NCI-H2081 treated with DMSO at 0.1 percent for 48 hours (cell line): ENCODE measurements around the gene FOXL3.

Experiments
- DNase-seq: peaks from one replicate; lab custom pipeline; 2025; lab: John Stamatoyannopoulos, UW

FOXL3 gene

DNA sequence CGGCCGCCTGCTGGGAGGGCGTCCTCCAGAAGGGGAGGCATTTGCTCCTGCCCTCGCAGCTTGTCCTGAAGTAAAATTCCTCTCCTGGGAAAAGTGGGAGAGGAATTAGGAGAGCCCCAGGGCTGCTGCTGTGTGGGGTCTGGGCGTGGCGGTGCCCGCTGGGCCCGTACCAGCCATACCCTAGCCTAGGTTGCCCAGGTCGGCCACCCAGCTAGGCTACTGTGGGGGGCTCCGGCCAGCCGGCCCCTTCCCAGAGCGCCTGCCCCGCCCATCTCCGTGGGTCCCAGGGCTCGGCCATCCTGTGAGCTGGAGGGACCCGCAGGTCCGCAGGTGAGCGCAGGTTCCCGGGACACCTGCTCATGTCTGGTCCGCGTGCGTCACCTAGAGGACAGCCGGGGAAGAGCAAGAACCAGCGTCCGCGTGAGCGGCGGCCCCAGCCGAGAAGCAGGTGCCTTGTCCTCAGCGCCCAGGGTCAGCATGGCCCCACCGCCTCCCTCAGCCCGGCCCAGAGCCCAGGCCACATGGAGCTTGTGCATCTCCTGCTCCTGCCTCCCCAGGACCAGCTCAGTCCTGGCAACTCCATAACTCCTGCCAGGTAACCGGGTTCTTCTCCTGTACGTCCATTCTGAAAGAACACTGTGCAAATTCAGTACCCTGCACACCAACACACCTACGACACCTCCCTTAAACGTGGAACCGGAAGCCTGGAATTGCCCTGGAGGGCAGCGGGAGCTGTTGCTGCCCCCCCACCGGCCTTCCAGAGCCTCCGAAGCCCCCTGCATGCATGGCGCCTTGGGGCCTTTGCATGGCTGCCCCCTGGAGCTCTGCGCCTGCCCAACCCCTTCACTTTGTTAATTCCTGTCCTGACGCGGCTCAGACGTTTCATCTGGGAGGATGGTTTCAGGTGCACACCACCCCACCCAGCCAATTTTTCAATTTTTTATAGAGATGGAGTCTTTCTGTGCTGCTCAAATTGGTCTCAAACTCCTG is 22.8 kb upstream of the FOXL3 start:
- DNase-seq, result no peak

DNA sequence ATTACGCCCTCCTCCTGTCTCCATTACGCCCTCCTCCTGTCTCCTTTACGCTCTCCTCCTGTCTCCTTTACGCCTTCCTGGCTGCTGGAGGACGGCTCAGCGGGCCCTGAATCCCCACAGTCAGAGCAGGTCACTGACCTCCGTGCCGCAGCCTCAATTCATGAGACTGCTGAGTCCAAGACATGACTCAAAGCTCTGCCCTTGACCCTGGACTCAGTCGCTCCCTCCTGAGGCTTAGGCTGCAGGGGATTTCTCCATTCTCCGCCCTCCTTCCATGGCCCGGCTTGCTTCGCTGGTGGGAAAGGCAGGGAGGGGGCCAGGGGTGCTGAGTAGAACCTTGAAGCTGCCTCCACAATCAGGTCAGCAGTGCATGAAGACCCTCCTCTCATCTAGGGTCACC is 21.0 kb upstream of the FOXL3 start:
- DNase-seq, result no peak

DNA sequence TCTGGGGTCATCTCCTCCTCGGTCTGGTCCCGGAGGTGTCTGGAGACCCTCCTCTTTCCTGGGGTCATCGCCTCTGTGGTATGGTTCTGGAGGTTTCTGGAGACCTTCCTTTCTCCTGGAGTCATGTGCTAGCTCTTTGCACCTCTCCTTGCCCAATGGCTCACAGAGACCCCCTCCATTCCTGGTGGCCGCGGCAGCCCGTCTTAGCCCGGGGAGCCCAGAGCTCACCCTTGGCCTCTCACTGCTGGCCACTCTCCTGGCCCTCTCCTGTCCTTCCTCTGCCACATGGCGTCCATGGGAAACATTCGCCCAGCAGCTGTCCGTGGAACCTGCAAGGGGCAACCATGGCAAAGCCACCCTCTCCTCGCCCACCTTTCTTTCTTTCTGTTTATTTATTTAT is 20.2 kb upstream of the FOXL3 start:
- no peak for DNase-seq

DNA sequence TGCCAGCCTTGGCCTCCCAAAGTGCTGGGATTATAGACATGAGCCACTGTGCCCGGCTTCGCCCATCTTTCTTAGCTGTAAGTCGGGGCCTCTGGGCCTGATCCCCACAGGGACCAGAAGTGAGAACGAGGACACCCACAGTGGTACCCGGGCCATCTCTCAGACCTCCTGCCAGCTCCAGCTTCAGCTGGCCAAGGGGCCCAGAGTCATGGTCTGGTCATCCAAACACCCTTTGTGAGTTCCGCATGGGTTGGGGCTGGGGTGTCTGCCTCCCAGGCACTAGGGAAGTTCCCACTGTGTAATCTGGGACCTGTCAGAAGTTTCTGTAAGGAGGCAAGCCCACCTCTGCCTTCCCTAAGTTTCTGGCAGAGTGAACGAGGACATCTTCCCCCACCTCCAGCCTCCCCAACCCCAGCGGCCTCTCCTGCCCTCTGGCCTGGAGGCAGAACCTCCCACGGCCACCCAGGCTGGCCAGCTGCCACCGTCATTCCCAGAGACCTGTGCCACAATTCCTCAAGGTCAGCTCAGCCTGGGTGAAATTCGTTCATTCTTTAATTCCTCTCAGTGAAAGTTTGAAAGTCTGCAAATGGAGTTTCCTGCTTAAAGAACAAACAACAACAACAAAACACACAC is 19.5 kb upstream of the FOXL3 start:
- DNase-seq, result no peak

DNA sequence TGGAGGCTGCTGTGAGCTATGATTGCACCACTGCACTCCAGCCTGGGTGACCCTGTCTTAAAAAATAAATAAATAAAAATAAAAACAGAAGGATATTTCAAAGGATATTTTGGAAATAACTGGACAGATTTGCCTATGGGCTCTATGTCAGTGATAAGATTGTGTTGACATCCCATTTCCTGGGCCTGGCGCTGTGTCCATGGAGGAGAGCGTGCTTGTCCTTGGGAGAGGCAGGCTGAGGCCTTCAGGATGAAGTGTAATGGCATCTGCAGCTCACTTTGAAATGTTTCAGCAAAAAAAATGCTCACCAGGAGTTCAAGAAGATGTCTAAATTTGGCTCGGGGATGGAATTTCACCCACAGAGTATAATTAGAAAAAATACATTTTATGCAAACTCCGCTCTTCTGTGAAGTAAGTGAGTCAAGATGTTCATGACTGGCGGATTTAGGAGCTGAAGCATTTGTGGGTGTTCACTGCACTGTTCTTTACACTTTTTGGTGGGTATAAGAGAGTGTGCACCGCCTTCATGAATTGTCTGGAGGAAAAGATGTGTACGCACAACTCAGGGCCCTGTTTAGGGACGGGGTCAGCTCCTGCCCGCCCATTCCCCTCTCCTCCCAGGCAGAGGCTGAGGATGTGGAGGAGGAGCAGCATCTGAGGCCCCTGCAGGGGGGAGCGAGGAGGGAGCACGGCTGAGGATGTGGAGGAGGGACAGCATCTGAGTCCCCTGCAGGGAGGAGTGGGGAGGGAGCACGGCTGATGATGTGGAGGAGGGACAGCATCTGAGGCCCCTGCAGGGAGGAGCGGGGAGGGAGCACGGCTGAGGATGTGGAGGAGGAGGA is 18.5 kb upstream of the FOXL3 start:
- no peak for DNase-seq

DNA sequence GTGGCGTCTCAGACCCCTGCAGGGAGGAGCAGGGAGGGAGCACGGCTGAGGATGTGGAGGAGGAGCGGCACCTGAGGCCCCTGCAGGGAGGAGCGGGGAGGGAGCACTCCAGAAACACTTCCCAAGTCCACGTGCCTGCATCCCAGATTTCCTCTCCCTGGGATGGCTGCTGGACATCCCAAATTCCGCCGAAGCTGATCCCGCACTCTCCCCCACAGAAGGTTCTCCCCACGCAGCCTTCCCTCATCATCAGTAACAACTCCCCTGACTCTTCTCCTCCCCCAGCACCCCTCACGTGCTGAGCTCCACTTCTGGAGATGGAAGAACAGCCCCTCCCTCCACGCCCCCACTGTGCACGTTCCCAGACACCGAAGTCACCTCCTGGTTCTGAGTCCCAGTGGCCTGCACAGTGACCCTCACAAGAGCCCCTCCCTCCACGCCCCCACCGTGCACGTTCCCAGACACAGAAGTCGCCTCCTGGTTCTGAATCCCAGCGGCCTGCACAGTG is 17.8 kb upstream of the FOXL3 start:
- DNase-seq, result no peak

DNA sequence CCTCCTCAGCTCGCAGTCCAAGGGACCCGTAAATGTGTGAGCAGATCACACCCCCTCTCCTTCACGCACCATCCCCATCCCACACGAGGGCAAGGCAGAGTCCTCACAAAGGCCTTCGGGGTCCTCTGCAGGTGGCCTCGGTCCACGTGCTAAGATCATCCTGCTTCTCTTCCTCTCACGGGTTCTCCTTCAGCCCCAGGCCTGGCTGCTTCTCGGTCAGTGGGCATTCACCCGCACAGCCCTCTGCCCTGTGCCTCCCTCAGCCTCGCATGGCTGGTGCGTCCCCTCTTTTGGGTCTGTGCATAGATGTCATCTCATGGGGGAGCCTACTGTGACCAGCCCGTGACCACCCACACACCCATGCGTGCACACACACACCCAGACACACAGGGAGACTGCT is 17.3 kb upstream of the FOXL3 start:
- DNase-seq, result no peak

DNA sequence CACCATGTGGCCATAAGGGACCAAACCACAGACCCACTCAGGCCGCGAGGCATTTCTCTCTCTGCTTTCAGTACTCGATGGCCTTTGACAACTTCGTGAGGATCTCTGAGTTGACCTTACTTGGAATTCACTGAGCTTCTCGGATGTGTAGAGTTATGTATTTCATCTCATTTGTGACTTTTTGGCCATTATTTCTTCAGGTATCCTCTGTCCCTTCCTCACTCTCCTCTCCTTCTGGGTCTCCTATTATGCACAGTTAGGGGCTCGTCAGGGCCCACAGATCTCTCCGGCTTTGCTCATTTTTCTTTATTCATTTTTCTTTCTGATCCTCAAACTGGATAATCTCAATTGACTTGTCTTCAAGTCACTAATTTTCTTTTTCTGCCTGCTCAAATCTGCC is 16.6 kb upstream of the FOXL3 start:
- DNase-seq, result no peak

DNA sequence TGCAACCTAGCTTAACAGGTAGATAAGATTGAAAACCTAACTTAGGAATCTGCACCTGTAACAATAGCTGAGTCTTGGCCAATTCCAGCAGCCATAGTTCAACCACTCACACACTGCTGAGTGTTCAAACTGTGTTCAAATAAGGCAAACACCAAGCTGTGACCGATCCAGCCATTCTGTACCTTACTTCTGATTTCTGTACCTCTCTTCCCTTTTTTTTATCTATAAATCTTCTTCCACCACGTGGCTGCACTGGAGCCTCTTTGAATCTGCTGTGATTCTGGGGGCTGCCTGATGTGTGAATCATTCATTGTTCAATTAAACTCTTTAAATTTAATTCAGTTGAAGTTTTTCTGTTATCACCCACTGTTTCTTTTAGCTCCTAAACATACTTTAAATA is 15.7 kb upstream of the FOXL3 start:
- no peak for DNase-seq

DNA sequence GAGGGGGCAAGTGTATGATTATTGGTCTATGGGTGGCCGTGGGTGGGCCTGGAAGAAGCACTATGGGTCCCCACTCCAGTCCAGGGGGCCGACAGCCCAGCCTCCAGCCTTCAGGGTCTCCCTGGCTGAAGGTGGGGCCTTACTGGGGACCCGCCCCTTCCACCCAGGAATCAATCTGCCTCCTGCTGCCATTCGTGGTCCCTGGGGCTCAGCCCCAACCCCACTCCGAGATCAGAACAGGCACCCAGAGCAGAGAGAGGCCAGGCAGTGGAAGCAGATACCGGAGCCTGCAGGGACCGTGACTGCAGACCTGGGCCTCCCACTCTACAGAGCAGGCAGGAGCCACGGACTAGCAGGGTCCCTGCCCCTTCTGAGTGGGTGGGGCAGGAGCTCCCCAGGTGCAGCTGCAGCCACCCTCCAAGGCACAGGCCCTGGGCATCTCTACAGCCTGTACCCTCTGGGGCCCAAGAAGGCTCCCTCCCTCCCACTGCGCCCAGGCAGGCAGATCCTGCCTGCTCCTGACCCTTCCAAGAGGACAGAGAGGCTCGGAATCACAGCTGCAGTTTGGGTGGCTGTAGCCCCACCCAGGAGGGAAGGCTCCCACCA is 13.6 kb upstream of the FOXL3 start:
- no peak for DNase-seq

DNA sequence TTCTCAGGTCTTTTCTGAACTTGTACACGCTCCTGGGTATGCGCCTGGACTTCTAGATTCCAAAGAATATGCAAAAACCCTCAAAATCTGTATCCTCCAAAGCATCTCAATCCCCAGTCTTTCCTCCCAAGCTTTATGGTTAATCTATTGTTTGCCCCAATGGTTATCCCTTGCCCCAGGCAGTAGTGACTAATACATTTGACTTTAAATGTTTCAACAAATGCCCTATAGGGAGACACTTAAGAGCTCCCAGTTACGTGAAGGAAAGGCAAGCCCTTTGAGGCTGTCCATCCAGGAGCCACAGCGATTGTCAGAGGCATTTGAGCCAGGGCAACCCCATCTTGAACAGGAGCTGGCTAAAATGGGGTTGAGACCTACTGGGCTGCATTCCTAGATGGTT is 12.7 kb upstream of the FOXL3 start:
- no peak for DNase-seq

DNA sequence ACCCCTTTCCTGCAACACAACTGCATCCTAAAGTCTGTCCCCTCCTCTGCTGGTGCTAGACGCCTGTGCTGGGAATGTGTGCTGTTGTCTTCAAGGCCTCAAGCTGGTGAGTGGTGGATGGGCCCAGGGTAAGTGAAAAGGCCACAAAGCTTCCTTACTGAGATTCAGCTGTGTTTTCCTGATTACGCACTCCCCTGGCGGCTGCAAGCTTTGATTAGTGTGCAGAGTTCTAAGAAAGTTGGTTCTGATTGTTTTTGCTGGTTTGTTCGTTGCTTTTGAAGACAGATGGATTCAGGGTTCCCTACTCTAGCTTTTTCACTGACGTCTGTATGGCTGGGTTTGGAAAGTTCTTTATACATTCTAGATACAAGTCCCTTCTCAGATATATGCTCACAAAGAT is 11.9 kb upstream of the FOXL3 start:
- DNase-seq, result no peak

DNA sequence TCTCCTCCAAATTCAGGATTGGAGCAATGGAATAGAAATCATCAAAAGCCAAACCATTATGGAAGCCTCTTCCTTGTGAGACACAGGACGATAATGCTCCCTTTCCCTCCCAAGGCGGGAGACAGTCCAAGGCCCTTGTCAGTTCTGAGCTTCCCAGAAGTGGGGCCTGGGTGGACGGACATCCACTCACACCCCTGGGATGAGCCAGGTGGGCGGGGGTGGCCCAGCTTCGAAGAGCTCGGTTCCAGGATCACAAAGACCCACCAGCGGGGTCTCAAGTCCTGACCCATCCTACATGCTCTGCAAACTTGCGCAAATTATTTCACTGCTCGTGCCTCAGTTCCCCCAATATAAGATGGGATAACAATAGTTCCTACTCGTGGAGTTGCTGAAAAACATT is 10.1 kb upstream of the FOXL3 start:
- no peak for DNase-seq

DNA sequence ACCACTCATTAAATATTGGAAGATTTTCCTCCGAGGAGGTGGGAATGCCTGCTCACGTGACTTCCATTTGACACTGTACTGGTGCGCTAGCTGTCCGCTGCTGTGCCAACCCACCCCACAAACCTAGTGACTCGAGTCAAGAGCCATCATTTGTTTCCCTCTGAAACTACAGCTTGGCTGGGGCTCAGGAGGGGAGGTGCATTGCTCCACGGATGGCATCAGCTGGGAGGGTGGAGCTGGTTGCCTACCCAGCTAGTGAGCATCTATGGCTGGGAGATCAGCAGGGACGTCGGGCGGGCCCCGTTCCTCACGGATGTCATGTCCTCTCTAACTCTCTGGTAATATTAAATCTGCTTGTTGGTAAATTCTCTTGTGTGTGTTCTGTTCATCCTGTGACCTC is 9.5 kb upstream of the FOXL3 start:
- DNase-seq, result no peak

DNA sequence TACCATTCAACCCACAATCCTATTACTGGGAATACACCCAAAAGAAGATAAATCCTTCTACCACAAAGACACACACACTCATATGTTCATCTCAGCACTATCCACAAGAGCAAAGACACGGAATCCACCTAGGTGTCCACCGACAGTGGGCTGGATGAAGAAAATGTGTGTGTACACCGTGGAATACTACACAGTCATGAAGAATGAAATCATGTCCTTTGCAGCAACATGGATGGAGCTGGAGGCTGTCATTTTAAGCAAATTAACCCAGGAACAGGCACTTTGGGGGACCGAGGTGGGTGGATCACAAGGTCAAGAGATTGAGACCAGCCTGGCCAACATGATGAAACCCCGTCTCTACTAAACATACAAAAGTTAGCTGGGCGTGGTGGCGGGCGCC is 8.3 kb upstream of the FOXL3 start:
- DNase-seq, result no peak

DNA sequence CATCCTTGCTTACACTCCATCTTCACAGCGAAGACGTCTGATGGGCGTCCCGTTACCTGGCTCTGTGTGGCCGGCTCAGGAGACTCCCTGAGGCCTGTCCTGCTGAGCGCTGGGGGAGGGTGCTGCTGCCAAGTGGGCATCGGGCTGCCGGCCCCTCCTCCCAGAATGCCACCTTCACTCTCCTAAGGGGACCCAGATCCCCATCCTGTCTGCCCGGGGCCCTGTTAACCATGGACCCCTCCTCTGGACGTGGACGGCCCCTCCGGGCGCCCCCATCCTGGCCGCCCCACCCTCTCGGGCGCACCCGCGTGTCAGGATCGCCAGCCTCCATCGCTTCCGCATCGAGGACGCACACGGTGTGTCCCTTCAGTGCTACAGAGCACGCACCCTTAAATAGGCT is 7.3 kb upstream of the FOXL3 start:
- no peak for DNase-seq

DNA sequence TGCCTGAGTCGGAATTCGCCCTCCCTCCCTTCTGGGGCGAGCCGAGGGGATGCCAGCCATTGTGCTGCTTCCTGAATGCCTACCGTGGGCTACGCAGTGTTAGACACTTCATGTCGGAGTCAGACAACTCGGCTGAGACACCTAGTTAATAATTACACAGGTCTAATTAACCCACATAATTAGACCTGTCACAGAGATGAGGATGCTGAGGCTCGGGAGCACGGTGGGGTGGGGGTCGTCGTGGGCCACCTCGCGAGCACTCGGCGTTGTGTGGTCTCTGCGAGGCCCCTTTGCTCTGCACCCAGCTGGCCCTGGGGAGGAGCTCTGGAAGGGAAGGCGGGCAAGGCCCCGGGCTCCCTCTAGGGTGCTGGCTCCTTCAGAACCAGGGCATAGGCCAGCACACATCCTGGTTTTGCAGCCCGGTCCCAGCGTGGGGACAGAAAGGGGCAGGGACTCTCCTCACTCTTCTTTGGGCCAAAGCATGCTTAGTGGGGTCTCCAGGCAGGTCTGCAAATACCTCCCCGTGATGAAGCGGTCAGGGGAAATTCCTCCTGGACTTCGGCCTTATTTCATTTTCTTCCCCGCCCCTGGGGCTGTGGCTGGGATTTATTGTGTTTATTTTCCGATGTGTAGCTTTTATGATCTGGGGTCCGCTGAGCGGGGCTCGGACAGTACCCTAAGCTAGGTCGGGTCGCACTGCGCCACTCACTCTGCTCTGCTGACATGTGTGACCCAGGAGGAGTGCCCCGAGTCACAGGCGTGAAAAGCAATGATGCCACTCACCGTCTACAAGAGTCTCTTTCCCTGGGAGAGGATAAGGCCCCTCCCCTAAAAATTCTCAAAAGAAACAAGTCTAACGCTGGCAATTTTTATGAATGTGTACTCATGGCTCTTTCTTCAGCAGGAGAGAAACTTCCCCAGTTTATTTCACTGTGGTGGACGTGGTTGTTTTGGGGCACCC is 4.9 kb upstream of the FOXL3 start:
- no peak for DNase-seq

DNA sequence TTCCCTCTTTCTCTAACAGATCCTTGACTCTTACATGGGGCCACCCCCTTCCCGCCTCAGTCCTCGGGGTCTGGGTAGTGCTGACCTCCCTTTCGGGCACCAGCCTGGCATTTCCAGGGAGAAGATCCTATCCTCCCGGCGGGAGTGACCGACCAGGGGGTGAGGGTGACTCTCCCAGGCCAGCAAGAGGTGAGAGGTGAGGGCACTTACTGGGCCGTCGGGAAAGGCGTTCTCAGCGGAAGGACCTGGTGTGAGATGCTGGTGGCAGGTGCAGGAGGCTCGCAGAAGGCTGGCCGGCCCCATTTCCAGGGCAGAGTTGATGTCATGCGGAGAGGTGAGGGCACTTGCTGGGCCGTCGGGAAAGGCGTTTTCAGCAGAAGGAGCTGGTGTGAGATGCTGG is 4.2 kb upstream of the FOXL3 start:
- no peak for DNase-seq

DNA sequence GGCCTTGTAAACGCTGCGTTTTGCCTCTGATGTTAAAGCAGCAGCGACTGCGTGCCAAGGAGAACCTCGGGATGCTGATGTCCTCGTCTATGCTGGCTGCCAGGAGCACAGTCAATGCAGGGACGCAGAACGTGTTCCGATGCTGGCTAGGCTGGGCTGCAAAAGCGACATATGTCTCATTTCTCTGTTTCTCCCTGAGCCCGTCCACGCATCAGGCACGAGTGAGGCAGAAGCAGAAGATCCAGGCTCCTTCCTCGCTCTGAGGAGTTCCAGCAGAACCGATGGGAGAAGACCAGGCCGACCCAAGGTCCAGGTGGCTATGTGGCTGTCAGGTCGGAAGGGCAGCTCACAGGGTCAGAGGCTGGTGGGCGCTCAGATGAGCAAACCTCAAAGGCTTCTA is 3.7 kb upstream of the FOXL3 start:
- DNase-seq, result no peak

DNA sequence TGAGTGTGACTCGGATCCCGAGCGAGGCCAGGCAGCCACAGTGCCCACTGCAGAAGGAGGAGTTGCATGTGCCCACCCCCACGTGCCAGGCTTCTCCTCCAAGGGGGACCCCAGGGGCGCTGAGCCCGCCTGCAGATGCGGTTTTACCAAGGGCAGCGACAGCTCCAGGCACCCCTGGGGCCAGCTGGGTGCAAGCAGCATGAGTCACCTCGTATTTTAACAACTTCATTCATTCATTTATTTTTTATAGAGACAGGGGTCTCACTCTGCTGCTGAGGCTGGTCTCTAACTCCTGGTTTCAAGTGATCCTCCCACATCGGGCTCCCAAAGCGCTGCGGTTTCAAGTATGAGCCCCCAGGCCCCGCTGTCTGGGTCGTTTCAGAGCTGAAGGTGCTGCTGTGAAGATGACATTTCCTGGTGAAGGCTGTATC is 1.3 kb upstream of the FOXL3 start:
- DNase-seq, result no peak

DNA sequence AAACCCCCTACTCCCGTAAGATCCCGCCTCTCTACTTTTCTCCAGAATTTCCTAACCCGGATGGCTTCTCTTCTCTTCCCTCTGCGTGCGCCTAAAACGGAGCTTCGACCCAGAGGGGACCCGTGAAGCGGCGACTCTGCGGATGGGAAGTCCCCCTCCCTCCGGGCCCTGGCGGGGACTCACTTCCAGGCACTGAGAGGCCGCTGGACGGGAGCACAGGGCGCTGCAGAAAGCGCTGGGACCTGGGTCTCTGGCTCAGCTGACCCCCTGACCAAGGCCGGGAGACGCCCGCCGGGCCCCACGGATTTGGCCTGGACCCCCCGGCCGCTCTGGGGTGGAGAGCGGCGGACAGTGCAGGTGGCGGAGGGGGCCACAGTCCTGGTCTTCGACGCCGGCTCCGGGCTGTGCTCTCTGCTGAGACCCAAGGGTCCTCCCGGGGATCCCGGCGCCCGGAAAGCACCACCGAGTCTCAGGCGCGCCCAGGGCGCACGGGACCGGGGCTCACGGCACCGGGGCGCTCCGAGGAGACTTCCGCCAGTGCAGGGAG is 688 bp upstream of the FOXL3 start:
- DNase-seq, result no peak
